ENCODE results near the gene TYK2.

DNA sequence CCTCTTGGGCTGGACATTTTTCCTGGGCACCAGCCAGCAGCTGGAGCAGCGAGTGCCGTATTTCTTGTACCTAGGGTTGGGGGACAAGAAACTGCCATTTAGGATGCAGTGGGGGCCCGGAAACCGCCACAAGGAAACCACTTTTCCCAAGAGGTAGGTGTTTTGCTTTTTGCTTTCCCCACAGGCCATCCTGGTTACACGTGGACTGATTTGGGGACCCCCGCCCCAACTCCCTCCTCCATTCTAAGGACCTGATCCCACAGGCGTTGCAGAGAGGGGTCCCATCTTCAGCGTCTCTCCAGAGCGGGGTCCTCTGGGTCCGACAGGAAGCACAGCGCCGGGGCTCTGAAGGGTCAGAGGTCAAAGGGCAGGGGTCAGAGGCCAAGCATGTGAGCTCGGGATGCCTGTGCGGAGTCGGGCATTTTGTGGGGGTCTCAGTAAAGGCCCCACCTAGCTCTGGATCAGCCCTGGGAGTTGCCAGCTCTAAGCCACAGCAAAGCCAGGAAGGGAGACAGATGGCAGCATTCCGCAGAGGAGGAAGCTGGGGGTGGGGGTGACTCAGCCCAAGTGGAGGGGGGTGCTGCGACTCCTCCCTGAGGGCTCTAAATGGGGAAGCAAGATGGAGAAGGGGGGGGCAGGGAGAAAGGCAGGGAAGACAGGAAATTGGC, 75.1 kb downstream of the TYK2 start:
- TF ChIP-seq, protein P1, sequence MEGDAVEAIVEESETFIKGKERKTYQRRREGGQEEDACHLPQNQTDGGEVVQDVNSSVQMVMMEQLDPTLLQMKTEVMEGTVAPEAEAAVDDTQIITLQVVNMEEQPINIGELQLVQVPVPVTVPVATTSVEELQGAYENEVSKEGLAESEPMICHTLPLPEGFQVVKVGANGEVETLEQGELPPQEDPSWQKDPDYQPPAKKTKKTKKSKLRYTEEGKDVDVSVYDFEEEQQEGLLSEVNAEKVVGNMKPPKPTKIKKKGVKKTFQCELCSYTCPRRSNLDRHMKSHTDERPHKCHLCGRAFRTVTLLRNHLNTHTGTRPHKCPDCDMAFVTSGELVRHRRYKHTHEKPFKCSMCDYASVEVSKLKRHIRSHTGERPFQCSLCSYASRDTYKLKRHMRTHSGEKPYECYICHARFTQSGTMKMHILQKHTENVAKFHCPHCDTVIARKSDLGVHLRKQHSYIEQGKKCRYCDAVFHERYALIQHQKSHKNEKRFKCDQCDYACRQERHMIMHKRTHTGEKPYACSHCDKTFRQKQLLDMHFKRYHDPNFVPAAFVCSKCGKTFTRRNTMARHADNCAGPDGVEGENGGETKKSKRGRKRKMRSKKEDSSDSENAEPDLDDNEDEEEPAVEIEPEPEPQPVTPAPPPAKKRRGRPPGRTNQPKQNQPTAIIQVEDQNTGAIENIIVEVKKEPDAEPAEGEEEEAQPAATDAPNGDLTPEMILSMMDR (IDR thresholded peaks at IDR 0.05) = no peak
- TF ChIP-seq POLR2A (IDR thresholded peaks at IDR 0.05) (no peak), POLR2AphosphoS5 (IDR thresholded peaks at IDR 0.05) (no peak)

Measured in transverse colon (tissue), 4 donors.